Activated CD4-positive, alpha-beta T cell treated with anti-CD3 and anti-CD28 coated beads, Interleukin-2, amount 10 ng/mL, durations not matched to agents 7 days and 5 days (primary cell): ENCODE data around the gene SDC4. TPM values are rescaled to one million over a fixed set of nuclear protein-coding genes. Genes with fewer than 3 reads are reported as not detected.

Experiments used
- CTCF ChIA-PET: fragments of 350-600 bp; sonication (Branson Sonifier 250); formaldehyde crosslinking; loops from one replicate; lab custom pipeline; 2021; ENCODE audit warnings: antibody characterized with exemption; lab: Charles Lee
- POLR2A ChIA-PET: fragments of 350-600 bp; sonication (Branson Sonifier 250); formaldehyde crosslinking; loops from one replicate; lab custom pipeline; 2021; ENCODE audit warnings: antibody characterized with exemption; lab: Charles Lee
- DNase-seq: peaks from one replicate; pipeline ENCODE4 v3.0.0-alpha.2; 2020
- H3K27ac Mint-ChIP-seq: one replicate; pipeline ENCODE4 v1.8.0; 2021; ENCODE audit warnings: mild to moderate bottlenecking, moderate library complexity, mixed read lengths
- H3K27me3 Mint-ChIP-seq: one replicate; pipeline ENCODE4 v1.8.0; 2021; ENCODE audit warnings: mixed read lengths
- H3K36me3 Mint-ChIP-seq: one replicate; pipeline ENCODE4 v1.8.0; 2021; ENCODE audit warnings: low read depth, mixed read lengths
- H3K4me1 Mint-ChIP-seq: one replicate; pipeline ENCODE4 v1.8.0; 2021; ENCODE audit warnings: mixed read lengths
- H3K4me3 Mint-ChIP-seq: one replicate; pipeline ENCODE4 v1.8.0; 2021; ENCODE audit warnings: mild to moderate bottlenecking, moderate library complexity, mixed read lengths
- H3K9me3 Mint-ChIP-seq: one replicate; pipeline ENCODE4 v1.8.0; 2021; ENCODE audit warnings: mixed read lengths
- total RNA-seq, 2 experiments: library from RNA; stranded (reverse); gene quantifications; one replicate each; pipeline ENCODE4 v1.2.3, GENCODE V29; 2021

SDC4 gene
- total RNA-seq, 2 experiments from 2014 or later, result 7.5 to 8.1 TPM

DNA sequence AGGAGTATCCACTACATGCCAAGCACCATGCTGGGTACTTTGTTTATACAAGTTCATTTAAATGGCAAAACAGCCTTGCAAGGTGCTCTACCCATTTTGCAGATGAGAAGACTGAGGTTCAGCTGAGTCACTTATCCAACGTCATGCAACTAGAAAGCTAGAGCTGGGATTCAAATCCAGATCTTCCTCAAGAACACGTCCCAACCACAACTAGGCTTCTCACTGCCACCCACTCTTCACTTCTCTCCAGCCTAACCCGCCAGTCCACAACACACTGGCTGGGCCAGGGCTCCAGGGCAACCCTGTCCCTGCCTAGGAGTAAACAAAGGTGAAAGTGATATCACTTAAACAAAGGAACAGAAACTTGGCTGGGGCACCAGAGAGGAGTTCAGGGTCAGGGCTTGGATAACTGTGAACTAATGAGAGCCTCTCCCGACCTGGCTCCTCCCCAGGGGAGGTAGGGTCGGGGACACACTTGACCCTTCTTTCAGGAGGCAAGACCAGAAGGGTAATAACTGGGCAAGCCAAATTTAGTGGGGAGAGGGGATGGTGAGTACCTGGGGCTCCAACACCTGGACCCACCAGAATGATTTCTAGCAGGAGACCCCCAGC lies 7.9 kb downstream of the SDC4 start:
- Mint-ChIP-seq H3K4me1 (peaks cover 3% of the 10 kb centered on the region), H3K9me3 (no peaks in the 10 kb centered on the region), H3K4me3 (no peak overlapping the region), H3K27me3 (no peaks in the 10 kb centered on the region), H3K36me3 (no peaks in the 10 kb centered on the region), H3K27ac (no peak overlapping the region)
- POLR2A ChIA-PET, result no interaction called here
- DNase-seq, result no peak
- CTCF ChIA-PET, result interaction anchor here (1.6 to 2.0 kb wide), 3 partner anchors 17 to 29 kb away, joined by 3 to 7 read pairs (median 5); no protein-coding TSS in a partner anchor

DNA sequence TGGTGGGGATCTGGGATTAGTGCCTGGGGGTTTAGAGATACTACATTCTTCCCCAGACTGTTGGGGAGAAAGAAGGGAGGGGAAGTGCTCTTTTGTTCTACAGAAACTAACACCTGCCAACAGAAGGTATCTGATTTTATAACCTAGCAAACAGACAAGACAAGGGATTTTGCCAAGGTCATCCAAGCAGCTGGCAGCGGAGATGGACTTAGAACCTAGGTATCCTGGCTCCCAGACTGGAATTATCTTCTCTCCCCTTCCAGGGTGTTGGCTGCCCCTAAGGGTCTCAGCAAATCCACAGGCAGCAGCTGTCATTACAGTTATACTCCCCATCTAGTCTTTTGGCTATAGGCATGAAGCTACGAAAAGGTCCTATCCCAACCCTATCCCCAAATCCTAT lies 8.4 kb downstream of the SDC4 start:
- H3K27me3 Mint-ChIP-seq, result no peaks in the 10 kb centered on the region
- no peak overlapping the region for H3K27ac Mint-ChIP-seq
- ChIA-PET POLR2A (no interaction called here), CTCF (interaction anchor here (1.6 to 1.7 kb wide), 3 partner anchors 20 to 28 kb away, joined by 3 to 5 read pairs (median 4); partner anchors contain the start of gene SYS1)
- no peak overlapping the region for H3K4me3 Mint-ChIP-seq
- DNase-seq, result no peak
- peaks cover 3% of the 10 kb centered on the region for H3K4me1 Mint-ChIP-seq
- no peaks in the 10 kb centered on the region for H3K36me3 Mint-ChIP-seq
- H3K9me3 Mint-ChIP-seq, result no peaks in the 10 kb centered on the region

DNA sequence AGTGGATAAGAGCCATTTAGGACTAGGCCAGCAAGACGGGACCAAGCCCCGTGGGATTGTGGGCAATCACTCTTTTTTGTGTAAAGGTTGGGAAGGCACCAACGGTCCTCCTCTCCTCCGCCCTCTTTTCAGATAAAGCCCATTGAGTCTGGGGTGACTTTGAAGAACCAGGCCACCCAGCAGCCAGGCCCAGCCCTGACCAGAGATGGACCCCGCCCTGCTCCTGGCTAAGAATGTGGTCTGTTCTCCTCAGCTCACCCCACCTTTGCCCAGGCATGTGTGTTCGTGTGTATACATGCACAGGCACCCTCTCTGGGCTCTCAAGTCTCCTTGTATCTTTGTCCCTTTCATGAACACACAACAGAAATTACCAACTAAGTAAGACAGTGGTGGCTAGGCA lies 9.1 kb downstream of the SDC4 start:
- Mint-ChIP-seq H3K27me3 (no peaks in the 10 kb centered on the region), H3K4me3 (no peak overlapping the region), H3K36me3 (no peaks in the 10 kb centered on the region), H3K4me1 (peaks cover 3% of the 10 kb centered on the region), H3K27ac (no peak overlapping the region), H3K9me3 (no peaks in the 10 kb centered on the region)
- DNase-seq, result no peak
- POLR2A ChIA-PET, result no interaction called here
- CTCF ChIA-PET, result interaction anchor here (1.6 to 1.7 kb wide), 3 partner anchors 19 to 27 kb away, joined by 3 to 5 read pairs (median 4); partner anchors contain the start of gene SYS1

DNA sequence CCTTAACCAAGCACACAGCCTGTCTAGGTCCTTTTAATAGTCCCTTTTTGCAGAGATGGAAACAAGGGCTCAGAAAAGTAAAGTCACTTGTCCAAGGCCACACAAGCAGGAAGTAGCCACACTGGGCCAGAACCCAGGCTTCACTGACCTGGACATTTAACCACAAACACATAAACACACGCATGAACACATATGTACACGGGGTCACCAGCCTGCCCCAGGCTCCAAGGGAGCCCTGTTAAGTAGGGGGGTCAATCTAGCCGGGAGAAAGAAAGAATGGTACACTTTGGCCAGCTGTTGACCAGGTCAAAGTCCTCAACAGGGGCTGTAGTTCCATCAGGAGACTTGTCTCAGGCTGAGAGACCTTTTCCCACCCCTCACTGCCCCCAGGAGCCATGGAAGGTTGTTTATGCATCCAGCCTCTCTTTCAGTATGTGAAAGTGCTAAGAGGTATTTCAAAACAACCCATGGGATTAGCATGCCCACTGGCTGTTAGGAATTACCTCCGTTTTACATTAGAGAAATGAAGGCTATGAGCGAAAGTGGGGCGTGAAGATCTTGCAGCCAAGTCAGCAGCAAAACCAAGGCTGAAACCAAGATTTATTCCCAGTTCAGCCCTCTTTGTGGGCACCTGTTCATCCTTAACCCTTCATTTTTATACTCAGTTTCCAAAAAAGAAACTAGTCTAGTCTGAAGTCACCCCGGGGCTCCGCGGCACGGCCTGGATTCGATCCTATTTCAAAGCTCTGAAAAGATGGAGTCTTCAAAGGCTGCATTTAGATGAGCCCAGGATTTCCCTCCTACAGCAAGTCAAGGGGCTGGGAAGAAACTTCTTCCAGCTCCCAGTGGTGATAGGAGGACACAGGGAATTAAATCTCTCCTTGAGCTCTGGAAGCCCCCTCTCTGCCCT lies 9.8 kb downstream of the SDC4 start:
- CTCF ChIA-PET, result interaction anchor here (1.6 to 1.7 kb wide), 2 partner anchors 18 to 25 kb away, joined by 4 to 5 read pairs; partner anchors contain the start of gene SYS1
- no peaks in the 10 kb centered on the region for H3K27me3 Mint-ChIP-seq
- H3K9me3 Mint-ChIP-seq, result no peaks in the 10 kb centered on the region
- H3K27ac Mint-ChIP-seq, result no peak overlapping the region
- no peak for DNase-seq
- POLR2A ChIA-PET, result no interaction called here
- peaks cover 3% of the 10 kb centered on the region for H3K4me1 Mint-ChIP-seq
- H3K36me3 Mint-ChIP-seq, result no peaks in the 10 kb centered on the region
- no peak overlapping the region for H3K4me3 Mint-ChIP-seq

DNA sequence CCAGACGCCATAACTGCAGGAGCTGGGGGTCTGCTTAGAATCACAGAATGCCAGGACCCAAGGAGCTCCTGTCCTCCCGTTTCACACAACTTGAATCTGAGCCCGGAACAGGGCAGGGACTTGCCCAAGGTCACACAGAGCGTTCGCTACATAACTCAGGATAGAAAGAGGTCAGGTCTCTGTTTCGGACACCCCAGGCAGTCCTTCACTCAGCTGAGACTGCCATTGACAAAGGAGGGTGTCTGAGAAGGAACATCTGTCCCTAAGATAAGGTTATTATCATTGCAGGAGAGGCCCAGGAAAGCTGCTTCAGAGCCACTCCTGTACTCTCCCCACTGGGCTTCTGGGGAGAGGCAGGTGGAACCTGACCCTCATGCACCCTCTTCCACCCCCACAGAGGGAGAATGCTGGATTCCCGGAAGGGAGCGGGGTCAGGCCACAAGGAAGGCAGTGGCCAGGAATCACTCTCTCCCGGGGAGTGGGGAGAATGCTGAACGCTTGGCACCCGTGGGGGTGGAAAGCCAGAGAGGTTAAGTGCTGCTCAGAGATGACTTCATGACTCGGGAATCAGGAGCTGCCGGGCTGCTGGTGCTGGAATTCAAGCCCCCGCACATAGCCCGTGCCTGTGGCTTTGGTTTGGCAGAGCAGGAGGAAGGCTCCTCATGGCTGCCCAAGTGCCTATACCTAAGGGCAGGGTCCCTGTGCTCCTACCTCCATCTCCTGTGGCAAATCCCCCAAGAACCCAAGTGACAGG lies 10.7 kb downstream of the SDC4 start:
- H3K9me3 Mint-ChIP-seq, result no peaks in the 10 kb centered on the region
- POLR2A ChIA-PET, result no interaction called here
- H3K36me3 Mint-ChIP-seq, result no peaks in the 10 kb centered on the region
- CTCF ChIA-PET, result interaction anchor here (0.8 to 0.9 kb wide), 2 partner anchors 10 to 36 kb away, joined by 3 to 5 read pairs; partner anchors contain the start of gene SDC4
- H3K4me1 Mint-ChIP-seq, result peaks cover 3% of the 10 kb centered on the region
- DNase-seq, result no peak
- H3K4me3 Mint-ChIP-seq, result no peak overlapping the region
- H3K27ac Mint-ChIP-seq, result no peak overlapping the region
- no peaks in the 10 kb centered on the region for H3K27me3 Mint-ChIP-seq

DNA sequence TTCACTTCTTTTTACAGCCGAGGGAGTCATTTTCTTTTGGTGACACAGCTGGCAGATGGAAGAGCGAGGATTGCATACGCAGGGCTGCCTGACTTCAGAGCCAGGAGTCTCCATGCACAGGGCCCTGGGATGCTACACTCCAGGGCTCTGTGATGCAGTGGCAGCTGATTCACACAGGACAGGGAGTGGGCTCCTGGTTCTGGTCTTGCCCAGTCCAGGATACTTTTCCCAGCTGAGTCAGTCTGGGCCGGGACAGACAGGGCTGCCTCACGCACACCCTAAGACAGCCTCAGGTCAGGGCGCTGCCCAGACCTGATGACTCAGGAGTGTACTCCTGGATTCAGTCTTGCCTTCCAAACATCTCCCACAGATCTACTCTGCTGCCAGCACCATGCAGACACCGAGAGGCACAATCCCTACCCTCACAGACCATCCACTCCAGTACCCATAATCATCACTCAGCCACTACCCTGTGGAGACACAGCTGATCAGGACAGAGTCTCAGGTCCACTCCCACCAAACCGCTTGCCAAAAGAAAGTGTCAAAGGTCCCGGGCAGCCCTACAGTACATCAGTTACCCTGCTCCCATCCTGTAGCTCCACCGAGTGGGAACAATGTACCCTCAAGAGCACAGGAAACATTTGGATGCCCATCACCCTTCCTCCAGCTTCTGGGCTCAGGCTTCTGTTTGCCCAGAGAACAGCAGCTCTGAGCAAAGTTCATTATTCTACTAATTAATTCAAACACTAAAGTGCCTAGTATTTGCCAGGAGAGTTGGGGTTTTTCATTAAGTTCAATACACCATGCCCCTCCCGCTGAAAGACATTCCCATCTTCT lies 11.5 kb downstream of the SDC4 start:
- Mint-ChIP-seq H3K9me3 (no peaks in the 10 kb centered on the region), H3K27me3 (no peaks in the 10 kb centered on the region), H3K4me3 (no peak overlapping the region), H3K27ac (no peak overlapping the region), H3K36me3 (no peaks in the 10 kb centered on the region), H3K4me1 (peaks cover 3% of the 10 kb centered on the region)
- ChIA-PET CTCF (interaction anchor here (0.8 to 2.6 kb wide), 3 partner anchors 8 to 37 kb away, joined by 3 to 8 read pairs (median 5); partner anchors contain the start of gene SDC4), POLR2A (no interaction called here)
- no peak for DNase-seq

DNA sequence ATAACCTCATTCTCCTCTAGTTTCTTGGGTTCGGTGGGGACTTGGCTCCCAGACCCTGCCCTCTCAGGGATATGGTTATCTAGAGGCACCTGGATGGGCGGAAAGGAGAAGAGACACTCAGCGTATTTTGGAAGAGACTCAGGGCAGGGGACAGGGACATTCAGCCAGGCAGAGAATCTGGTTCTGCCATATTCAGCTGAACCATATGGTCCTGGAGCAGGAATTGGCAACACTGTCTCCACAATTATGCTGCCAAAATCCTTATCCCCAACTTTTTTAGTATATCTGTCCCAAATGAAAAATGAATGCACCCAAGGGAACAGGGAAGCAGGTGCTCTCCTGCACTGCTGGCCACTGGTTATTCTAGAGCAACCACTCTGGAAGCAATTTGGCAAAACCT lies 17.7 kb downstream of the SDC4 start:
- DNase-seq, result no peak
- H3K36me3 Mint-ChIP-seq, result peaks cover 4% of the 10 kb centered on the region
- H3K4me1 Mint-ChIP-seq, result no peaks in the 10 kb centered on the region
- no peaks in the 10 kb centered on the region for H3K9me3 Mint-ChIP-seq
- H3K27ac Mint-ChIP-seq, result no peak overlapping the region
- ChIA-PET CTCF (interaction anchor here (0.9 kb wide), 2 partner anchors 11 to 33 kb away, joined by 3 read pairs; partner anchors contain the start of gene SYS1), POLR2A (no interaction called here)
- H3K4me3 Mint-ChIP-seq, result no peak overlapping the region
- no peaks in the 10 kb centered on the region for H3K27me3 Mint-ChIP-seq

DNA sequence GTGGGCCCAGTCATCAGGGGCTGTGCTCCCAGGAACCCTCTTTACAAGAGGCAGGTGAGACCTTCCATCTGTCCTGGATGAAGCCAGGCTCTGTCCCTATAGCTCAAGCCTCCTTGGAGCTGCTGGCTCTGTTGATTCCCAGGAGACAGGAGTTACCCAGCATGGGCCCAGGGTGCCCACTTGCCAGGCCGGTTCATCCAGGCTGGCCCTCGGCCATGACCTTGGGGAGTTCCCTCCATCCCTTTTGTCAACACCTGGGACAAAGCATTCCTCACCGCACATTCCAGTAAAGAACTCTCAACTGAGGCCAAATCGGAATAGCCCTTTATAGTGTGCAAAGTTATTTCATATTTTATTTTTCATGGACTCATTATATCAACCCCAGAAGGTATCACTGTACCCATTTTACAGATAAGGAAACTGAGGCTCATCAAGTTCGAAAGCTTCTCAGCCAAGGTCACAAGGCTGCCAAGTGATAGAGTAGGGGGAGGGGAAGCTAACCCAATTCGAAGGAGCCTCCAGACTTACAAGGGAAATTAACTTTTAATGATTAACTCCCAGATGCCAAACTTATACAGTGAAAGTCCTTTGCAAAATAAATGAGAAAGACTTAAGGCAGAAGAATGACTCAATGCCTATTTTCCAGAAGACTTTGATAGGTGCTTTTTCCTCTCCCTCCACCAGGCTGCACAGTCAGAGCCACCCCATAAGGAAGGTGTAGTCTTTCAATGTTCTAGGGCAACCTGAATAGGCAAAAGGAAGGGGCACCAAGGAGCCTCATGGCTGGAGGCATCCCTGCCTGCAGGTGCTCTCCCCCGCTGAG lies 18.5 kb downstream of the SDC4 start:
- Mint-ChIP-seq H3K27ac (no peak overlapping the region), H3K27me3 (no peaks in the 10 kb centered on the region), H3K4me3 (no peak overlapping the region), H3K9me3 (no peaks in the 10 kb centered on the region), H3K4me1 (no peaks in the 10 kb centered on the region), H3K36me3 (peaks cover 4% of the 10 kb centered on the region)
- no peak for DNase-seq
- CTCF ChIA-PET, result no interaction called here
- POLR2A ChIA-PET, result no interaction called here

DNA sequence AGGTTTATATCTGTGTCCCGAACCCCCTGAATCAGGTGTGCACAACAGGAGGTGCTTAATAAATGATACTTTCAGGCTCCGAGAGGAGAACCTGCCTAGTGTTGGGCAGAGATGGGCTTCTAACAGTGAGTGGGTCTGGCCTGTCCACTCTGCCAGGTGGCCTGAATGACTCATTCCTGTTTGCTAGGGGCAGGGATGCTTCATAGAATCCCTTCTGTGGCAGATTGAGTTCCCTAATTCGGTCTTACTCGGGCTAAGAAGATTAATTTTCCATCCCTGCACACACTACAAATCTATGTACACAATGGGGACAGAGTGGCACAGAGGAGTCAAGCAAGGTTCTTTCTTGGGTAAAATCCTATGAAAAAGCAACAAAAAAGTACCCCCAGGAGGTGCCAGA lies 19.8 kb downstream of the SDC4 start:
- Mint-ChIP-seq H3K4me1 (no peaks in the 10 kb centered on the region), H3K9me3 (no peaks in the 10 kb centered on the region), H3K27me3 (no peaks in the 10 kb centered on the region), H3K36me3 (peaks cover 4% of the 10 kb centered on the region), H3K27ac (no peak overlapping the region), H3K4me3 (no peak overlapping the region)
- ChIA-PET CTCF (no interaction called here), POLR2A (no interaction called here)
- no peak for DNase-seq

DNA sequence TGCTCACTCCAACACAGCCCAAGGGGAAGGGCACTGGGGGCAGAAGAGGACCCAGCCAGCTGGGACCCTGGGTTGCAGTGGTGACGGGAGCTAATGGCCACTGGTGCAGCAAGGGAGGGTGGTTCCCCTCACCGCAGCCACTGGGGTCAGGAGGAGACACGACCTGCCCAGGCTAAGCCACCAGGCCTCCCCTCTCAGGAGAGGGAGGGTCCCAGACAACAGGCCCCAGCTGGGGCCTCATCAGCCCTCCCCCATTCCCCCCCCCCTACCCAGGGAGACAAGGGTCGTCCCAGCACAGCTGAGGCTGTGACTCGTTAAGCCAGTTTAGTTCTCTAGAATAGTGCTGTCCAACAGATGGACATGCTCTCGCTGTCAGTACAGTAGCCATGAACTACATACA lies 22.9 kb downstream of the SDC4 start:
- ChIA-PET POLR2A (no interaction called here), CTCF (interaction anchor here (0.6 to 3.8 kb wide), 6 partner anchors 14 to 468 kb away, joined by 3 to 10 read pairs (median 5); partner anchors contain the start of gene SYS1)
- Mint-ChIP-seq H3K4me3 (no peak overlapping the region), H3K27me3 (no peaks in the 10 kb centered on the region), H3K4me1 (peaks cover 12% of the 10 kb centered on the region), H3K27ac (no peak overlapping the region), H3K36me3 (peaks cover 1% of the 10 kb centered on the region), H3K9me3 (no peaks in the 10 kb centered on the region)
- no peak for DNase-seq

DNA sequence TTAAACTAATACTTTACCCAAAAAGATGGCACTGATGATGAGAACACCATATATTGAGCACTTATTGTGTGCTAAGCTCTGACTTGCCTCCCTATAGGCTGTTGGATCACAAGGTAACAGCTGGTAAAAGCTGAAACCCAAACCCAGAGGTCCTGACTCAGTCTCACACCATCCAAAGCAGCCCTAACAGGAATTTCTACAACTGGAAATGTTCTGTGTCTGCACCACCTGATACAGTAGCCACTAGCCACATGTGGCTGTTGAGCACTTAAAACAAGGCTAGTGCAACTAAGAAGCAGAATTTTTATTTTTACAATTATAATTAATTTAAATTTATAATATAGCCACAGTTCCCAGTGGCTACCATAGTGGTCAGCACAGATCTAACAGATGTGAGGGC lies 24.5 kb downstream of the SDC4 start:
- Mint-ChIP-seq H3K27me3 (no peaks in the 10 kb centered on the region), H3K27ac (no peak overlapping the region), H3K4me1 (peaks cover 25% of the 10 kb centered on the region), H3K4me3 (no peak overlapping the region), H3K9me3 (no peaks in the 10 kb centered on the region), H3K36me3 (peaks cover 1% of the 10 kb centered on the region)
- ChIA-PET CTCF (interaction anchor here (1.1 to 3.8 kb wide), 8 partner anchors 11 to 126 kb away, joined by 3 to 10 read pairs (median 6); partner anchors contain the start of gene SYS1), POLR2A (no interaction called here)
- DNase-seq, result no peak
